K562 (cell line): ENCODE measurements around the gene GPR83. TPM values are rescaled to one million over a fixed set of nuclear protein-coding genes. Genes with fewer than 3 reads are reported as not detected.
"Not testable (repeated sequence)": the region's sequence is repeated elsewhere in the genome, so short reads cannot be mapped to it uniquely, and the experiment has no call there.

Experiments used
- ATAC-seq: fragments of 200-7000 bp; cut with Tn5 transposase; 3 replicates; pipeline ENCODE4 v1.9.1; 2020; ENCODE audit warnings: moderate library complexity
- BruUV-seq: library from RNA; stranded (reverse); fragments of 400-500 nt; replicated peaks from 2 replicates; lab custom pipeline; 2021; lab: Mats Ljungman, UMichigan
- CTCF ChIA-PET: fragments of 300-600 bp; formaldehyde crosslinking; extraction: SDS; loops from one replicate; lab custom pipeline; 2021; ENCODE audit warnings: low intra/inter-chr PET ratio; lab: Yijun Ruan, JAX
- POLR2A ChIA-PET: fragments of 300-600, 350-650 bp; sonication (Branson Sonifier 250); formaldehyde crosslinking; extraction: SDS; loops from one replicate; lab custom pipeline; 2021; ENCODE audit warnings: antibody characterized with exemption, inconsistent platforms; lab: Yijun Ruan, JAX
- DNase-seq, 4 experiments: peaks; one replicate each; pipeline versions ENCODE4 v3.0.0 to v3.0.0-alpha.2; 2011 to 2018; ENCODE audit warnings: low spot score in 3 of 4, mixed read lengths in 3 of 4; ENCODE audit errors: extremely low read depth in 1 of 4
- FAIRE-seq: peaks from 2 replicates; lab custom pipeline; 2011; peaks lifted over from hg19 to GRCh38; lab: Jason Lieb, UNC
- H2AFZ ChIP-seq: 2 replicates; pipeline ENCODE4 v1.6.0; 2011; ENCODE audit warnings: low read depth, low read length, control low read depth, inconsistent platforms
- H3K27ac ChIP-seq: fragments of 200-600 bp; 3 replicates; pipeline ENCODE4 v1.8.0; 2011; ENCODE audit warnings: low read depth, mild to moderate bottlenecking, control low read depth, inconsistent platforms, low read length, moderate library complexity, mixed read lengths; ENCODE audit errors: extremely low read depth
- H3K27me3 ChIP-seq, 2 experiments: fragments of 300-600 bp in 1 of 2; 2 replicates in 1 of 2; 3 replicates in 1 of 2; pipeline versions ENCODE4 v1.6.0 to v1.8.0; 2011; ENCODE audit warnings: inconsistent platforms in 2 of 2, low read length in 2 of 2, mild to moderate bottlenecking in 1 of 2, mixed read lengths in 1 of 2, moderate library complexity in 1 of 2; ENCODE audit not compliant: control insufficient read depth in 2 of 2, insufficient read depth in 2 of 2
- H3K36me3 ChIP-seq: fragments of 300-600 bp; 3 replicates; pipeline ENCODE4 v1.8.0; 2011; ENCODE audit warnings: mild to moderate bottlenecking, low read length, inconsistent platforms; ENCODE audit not compliant: control insufficient read depth, insufficient read depth
- H3K4me1 ChIP-seq, 2 experiments: fragments of 200-600 bp in 1 of 2; replicated peaks in 1 of 2; 2 replicates in 1 of 2; 3 replicates in 1 of 2; pipeline versions ENCODE4 v1.5.1 to v1.8.0; 2011; ENCODE audit warnings: inconsistent platforms in 2 of 2, low read length in 2 of 2, mild to moderate bottlenecking in 1 of 2, mixed read lengths in 1 of 2, moderate library complexity in 1 of 2; ENCODE audit not compliant: control insufficient read depth in 2 of 2, insufficient read depth in 2 of 2
- H3K4me2 ChIP-seq: 2 replicates; pipeline ENCODE4 v1.6.1; 2011; ENCODE audit warnings: low read length, control low read depth, inconsistent platforms, mixed read lengths; ENCODE audit not compliant: insufficient read depth
- H3K4me3 ChIP-seq: fragments of 200-600 bp; sonication (generic), shearing (Covaris generic); 2 replicates; pipeline ENCODE4 v1.5.1; 2016; ENCODE audit warnings: control low read depth, inconsistent platforms
- H3K79me2 ChIP-seq: fragments of 200-600 bp; 3 replicates; pipeline ENCODE4 v1.8.0; 2011; ENCODE audit warnings: low read length, inconsistent platforms; ENCODE audit not compliant: control insufficient read depth, insufficient read depth
- H3K9ac ChIP-seq, 2 experiments: 2 replicates each; pipeline versions ENCODE4 v1.6.0 to v1.6.1; 2011; ENCODE audit warnings: low read depth in 2 of 2, low read length in 2 of 2, control low read depth in 1 of 2, inconsistent platforms in 1 of 2, mild to moderate bottlenecking in 1 of 2, mixed read lengths in 1 of 2; ENCODE audit not compliant: insufficient read depth in 1 of 2
- H3K9me1 ChIP-seq: one replicate; pipeline ENCODE4 v1.6.0; 2011; ENCODE audit warnings: inconsistent platforms, mild to moderate bottlenecking, low read length, moderate library complexity; ENCODE audit not compliant: control insufficient read depth, insufficient read depth
- H3K9me3 ChIP-seq: replicated peaks from 2 replicates; pipeline ENCODE4 v1.5.1; 2011; ENCODE audit warnings: low read depth, low read length, inconsistent platforms; ENCODE audit not compliant: control insufficient read depth, insufficient read depth
- H4K20me1 ChIP-seq: replicated peaks from 2 replicates; pipeline ENCODE4 v1.6.1; 2011; ENCODE audit warnings: low read length, inconsistent platforms, mixed read lengths; ENCODE audit not compliant: control insufficient read depth, insufficient read depth
- WGBS: fragments of 100-300 bp; shearing (Covaris generic); methylation state at CpG from one replicate; pipeline ENCODE4 v1.1.6; 2016; ENCODE audit warnings: low coverage, mixed read lengths; ENCODE audit not compliant: insufficient coverage; ENCODE audit errors: missing lambda C conversion rate; 5-methylcytosine and 5-hydroxymethylcytosine counted together
- in situ Hi-C: fragments of 300-500 bp; cut with MboI; formaldehyde crosslinking; loops from 4 replicates; pipeline ENCODE4 v1.15.0; 2018; ENCODE audit warnings: inconsistent platforms, mixed read lengths
- intact Hi-C: fragments of 100-400 bp; cut with micrococcal nuclease; formaldehyde crosslinking; loops from 2 replicates; pipeline ENCODE4 v1.14.2; 2022
- polyA plus RNA-seq, 8 experiments: library from polyadenylated mRNA; depleted of rRNA in 4 of 8; stranded (reverse) in 5 of 8; unstranded in 3 of 8; fragments of >200 nt; fragmentation: Nextera tagmentation in 2 of 8; fragmentation: Illumina TruSeq in 1 of 8; extraction: Ambion mirVana in 2 of 8; extraction: Trizol in 1 of 8; gene quantifications; 2 replicates each; pipeline versions ENCODE4 v1.2.1 to v1.2.3, GENCODE V29; 2011 to 2014; ENCODE audit warnings: inconsistent platforms in 1 of 8, missing spikeins in 1 of 8
- total RNA-seq, 7 experiments: library from RNA; depleted of rRNA in 6 of 7; stranded (reverse); fragments of >200 nt in 6 of 7; fragmentation: Illumina TruSeq in 2 of 7; extraction: Trizol in 2 of 7; gene quantifications; 2 replicates each; pipeline versions ENCODE4 v1.2.1 to v1.2.3, GENCODE V29; 2011 to 2021; ENCODE audit warnings: low replicate concordance in 1 of 7

Gene GPR83
- total and polyA plus RNA-seq, 9 of the 15 experiments (the other 6 are each of a cell fraction or from before 2014, with no cell fraction given) = 0.03 to 0.13 (median 0.08) TPM; not detected in 2

DNA sequence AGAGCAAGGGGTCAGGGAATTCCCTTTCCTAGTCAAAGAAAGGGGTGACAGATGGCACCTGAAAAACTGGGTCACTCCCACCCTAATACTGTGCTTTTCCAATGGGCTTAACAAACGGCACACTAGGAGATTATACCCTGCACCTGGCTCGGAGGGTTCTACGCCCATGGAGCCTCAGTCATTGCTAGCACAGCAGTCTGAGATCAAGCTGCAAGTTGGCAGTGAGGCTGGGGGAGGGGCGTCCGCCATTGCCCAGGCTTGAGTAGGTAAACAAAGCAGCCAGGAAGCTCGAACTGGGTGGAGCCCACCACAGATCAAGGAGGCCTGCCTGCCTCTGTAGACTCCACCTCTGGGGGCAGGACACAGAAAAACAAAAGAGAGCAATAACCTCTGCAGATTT lies 30.6 kb downstream of the GPR83 start:
- WGBS = 2% methylated on average over 6 of the region's 6 CpGs
- H3K79me2 ChIP-seq, H3K27me3 ChIP-seq, H3K27ac ChIP-seq, H3K36me3 ChIP-seq, FAIRE-seq, H4K20me1 ChIP-seq, DNase-seq, H3K4me2 ChIP-seq, BruUV-seq, H3K9ac ChIP-seq, H2AFZ ChIP-seq, POLR2A ChIA-PET, H3K4me3 ChIP-seq, CTCF ChIA-PET, in situ Hi-C loops, H3K9me3 ChIP-seq, H3K9me1 ChIP-seq, H3K4me1 ChIP-seq, ATAC-seq, intact Hi-C loops: not testable (repeated sequence)

DNA sequence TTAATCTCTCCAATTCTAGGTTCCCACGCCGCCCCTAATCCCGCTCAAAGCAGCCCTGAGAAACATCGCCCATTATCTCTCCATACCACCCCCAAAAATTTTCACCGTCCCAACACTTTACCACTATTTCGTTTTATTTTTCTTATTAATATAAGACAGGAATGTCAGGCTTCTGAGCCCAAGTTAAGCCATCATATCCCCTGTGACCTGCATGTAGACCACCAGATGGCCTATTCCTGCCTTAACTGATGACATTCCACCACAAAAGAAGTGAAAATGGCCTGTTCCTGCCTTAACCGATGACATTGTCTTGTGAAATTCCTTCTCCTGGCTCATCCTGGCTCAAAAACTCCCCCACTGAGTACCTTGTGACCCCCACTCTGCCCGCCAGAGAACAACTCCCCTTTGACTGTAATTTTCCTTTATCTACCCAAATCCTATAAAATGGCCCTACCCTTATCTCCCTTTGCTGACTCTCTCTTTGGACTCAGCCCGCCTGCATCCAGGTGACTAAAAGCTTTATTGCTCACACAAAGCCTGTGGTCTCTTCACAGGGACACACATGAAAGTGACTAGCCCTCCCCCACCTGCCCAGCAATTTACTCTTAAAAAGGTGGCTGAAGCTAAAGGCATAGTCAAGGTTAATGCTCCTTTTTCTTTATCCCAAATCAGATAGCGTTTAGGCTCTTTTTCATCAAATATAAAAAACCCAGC lies 50.2 kb downstream of the GPR83 start:
- POLR2A ChIA-PET, H3K4me1 ChIP-seq, ATAC-seq, H3K4me3 ChIP-seq, H4K20me1 ChIP-seq, H3K9me1 ChIP-seq, H3K9ac ChIP-seq, H3K79me2 ChIP-seq, H3K27me3 ChIP-seq, in situ Hi-C loops, H3K4me2 ChIP-seq, CTCF ChIA-PET, H2AFZ ChIP-seq, intact Hi-C loops, H3K9me3 ChIP-seq, H3K27ac ChIP-seq, H3K36me3 ChIP-seq, FAIRE-seq, DNase-seq, BruUV-seq: not testable (repeated sequence)
- 0% methylated on average over 4 of the region's 10 CpGs for WGBS

- BruUV-seq, H3K4me2 ChIP-seq, H4K20me1 ChIP-seq, in situ Hi-C loops, ATAC-seq, H3K4me3 ChIP-seq, H3K9ac ChIP-seq, H3K9me1 ChIP-seq, DNase-seq, H3K79me2 ChIP-seq, H3K9me3 ChIP-seq, H3K27me3 ChIP-seq, H3K27ac ChIP-seq, POLR2A ChIA-PET, CTCF ChIA-PET, H2AFZ ChIP-seq, H3K36me3 ChIP-seq, H3K4me1 ChIP-seq, FAIRE-seq: not testable (repeated sequence)
- intact Hi-C loops = loop anchor here (10.0 kb wide), 1 partner anchor 142 kb away; no protein-coding TSS in a partner anchor
- WGBS = 2% methylated on average over 7 of the region's 8 CpGs
These were observed 54.9 kb downstream of the GPR83 start for GRCh38 chr11:94346311-94346710.
